Germinal center (tissue), 1 donor: ENCODE measurements around the gene STAG1.
"Not testable (repeated sequence)": the region's sequence is repeated elsewhere in the genome, so short reads cannot be mapped to it uniquely, and the experiment has no call there.

Source experiments
- DNase-seq: peaks from one replicate; pipeline ENCODE4 v3.0.0; 2012; ENCODE audit warnings: mixed read lengths, low spot score

The STAG1 gene

GRCh38 chr3:136703429-136703828, 48.7 kb downstream of the STAG1 start:
- DNase-seq: no peak

GRCh38 chr3:136699271-136699828, 52.8 kb downstream of the STAG1 start:
- DNase-seq: no peak

GRCh38 chr3:136698361-136698760, 53.8 kb downstream of the STAG1 start:
- no peak for DNase-seq

GRCh38 chr3:136696797-136697196, 55.4 kb downstream of the STAG1 start:
- DNase-seq: no peak

- no peak for DNase-seq
Observed at GRCh38 chr3:136694321-136694720, 57.9 kb downstream of the STAG1 start.

- DNase-seq: no peak
Observed at GRCh38 chr3:136690599-136690998, 61.6 kb downstream of the STAG1 start.

GRCh38 chr3:136685882-136686281, 66.3 kb downstream of the STAG1 start:
- no peak for DNase-seq

GRCh38 chr3:136682740-136683312, 69.4 kb downstream of the STAG1 start:
- no peak for DNase-seq

GRCh38 chr3:136678981-136679380, 73.2 kb downstream of the STAG1 start:
- no peak for DNase-seq

- DNase-seq: no peak
Observed at GRCh38 chr3:136676009-136676408, 76.2 kb downstream of the STAG1 start.

- DNase-seq: no peak
Observed at GRCh38 chr3:136675150-136675858, 76.9 kb downstream of the STAG1 start.

GRCh38 chr3:136672457-136672856, 79.7 kb downstream of the STAG1 start:
- no peak for DNase-seq

GRCh38 chr3:136671921-136672320, 80.3 kb downstream of the STAG1 start:
- DNase-seq: no peak

- DNase-seq: no peak
Observed at GRCh38 chr3:136670166-136670565, 82.0 kb downstream of the STAG1 start.

GRCh38 chr3:136667081-136667480, 85.1 kb downstream of the STAG1 start:
- no peak for DNase-seq

GRCh38 chr3:136666301-136666700, 85.9 kb downstream of the STAG1 start:
- not testable (repeated sequence) for DNase-seq

- no peak for DNase-seq
Observed at GRCh38 chr3:136664771-136665170, 87.4 kb downstream of the STAG1 start.

- no peak for DNase-seq
Observed at GRCh38 chr3:136661282-136661681, 90.9 kb downstream of the STAG1 start.

- no peak for DNase-seq
Observed at GRCh38 chr3:136658946-136659682, 93.1 kb downstream of the STAG1 start.

GRCh38 chr3:136657526-136657925, 94.7 kb downstream of the STAG1 start:
- no peak for DNase-seq

GRCh38 chr3:136653628-136654027, 98.5 kb downstream of the STAG1 start:
- DNase-seq: no peak

- DNase-seq: no peak
Observed at GRCh38 chr3:136651581-136651980, 100.6 kb downstream of the STAG1 start.

GRCh38 chr3:136650461-136650860, 101.7 kb downstream of the STAG1 start:
- no peak for DNase-seq
